ENCODE measurements around the gene PLEKHA7. TPM values are rescaled to one million over a fixed set of nuclear protein-coding genes. Genes with fewer than 3 reads are reported as not detected.

Gene PLEKHA7
- total and polyA plus RNA-seq, 2 of the 8 experiments (the other 6 are each of a cell fraction or from before 2014, with no cell fraction given) = 11.4 to 25.6 TPM

- peaks cover 4 to 12% (median 7%) of the 10 kb centered on the region in 4 experiments; a peak in 6 of 7 replicates for H3K4me1 ChIP-seq (replicated peaks in 1 of 4; ENCODE audit: control insufficient read depth in 3 of 4, insufficient read depth in 4 of 4, low read length in 3 of 4)
- no peak overlapping the region for H2AFZ ChIP-seq (ENCODE audit: low read length)
- no peak overlapping the region for H2BK120ac ChIP-seq (replicated peaks; ENCODE audit: low read depth, low read length)
- H4K8ac ChIP-seq (ENCODE audit: extremely low read depth, insufficient read depth, low read length) = no peak overlapping the region
- no peak overlapping the region for H3K23ac ChIP-seq (ENCODE audit: insufficient read length)
- DNase-seq (ENCODE audit: low read depth in 1 of 2, low spot score in 2 of 2) (no peak), FAIRE-seq (no peak)
- H3K36me3 ChIP-seq (ENCODE audit: control insufficient read depth in 2 of 4, insufficient read depth in 4 of 4, low read length in 3 of 4) = no peaks in the 10 kb centered on the region
- H2BK20ac ChIP-seq (ENCODE audit: low read length) = no peak overlapping the region
- H3K79me1 ChIP-seq (ENCODE audit: low read depth, low read length) = no peaks in the 10 kb centered on the region
- TF ChIP-seq TAF1 (IDR thresholded peaks at IDR 0.05; ENCODE audit: low read depth, low read length) (no peak), KDM5A (IDR thresholded peaks at IDR 0.05; ENCODE audit: low read length) (no peak), SIRT6 (IDR thresholded peaks at IDR 0.05; ENCODE audit: low read length) (no peak), TBP (IDR thresholded peaks at IDR 0.05; ENCODE audit: low read depth, low read length) (no peak)
- no peak overlapping the region for H3K4me2 ChIP-seq (ENCODE audit: insufficient read depth in 1 of 2, low read depth in 2 of 2, low read length in 2 of 2)
- no peak overlapping the region for H3K4ac ChIP-seq (replicated peaks; ENCODE audit: insufficient read length, low read depth, low read length)
- H3K27ac ChIP-seq (ENCODE audit: low read depth, low read length) = no peak overlapping the region
- no peak overlapping the region for H2BK12ac ChIP-seq (ENCODE audit: low read depth, low read length)
- no peak overlapping the region for H3K18ac ChIP-seq (ENCODE audit: extremely low read depth, low read length)
- no peak overlapping the region for H3K14ac ChIP-seq (ENCODE audit: insufficient read length)
- CTCF ChIA-PET (ENCODE audit: partially characterized antibody) = interaction anchor here (0.7 to 1.3 kb wide), 5 partner anchors 9 to 173 kb away, joined by 3 read pairs; no protein-coding TSS in a partner anchor
- H3K23me2 ChIP-seq (ENCODE audit: low read depth, low read length) = no peaks in the 10 kb centered on the region
- H2BK15ac ChIP-seq (ENCODE audit: low read length) = no peak overlapping the region
- H4K5ac ChIP-seq (ENCODE audit: insufficient read length, low read depth, low read length) = no peak overlapping the region
- H3K79me2 ChIP-seq (ENCODE audit: control insufficient read depth in 1 of 2, insufficient read depth in 2 of 2, low read length in 2 of 2) = peaks cover 0 to 3% of the 10 kb centered on the region in 2 experiments; a peak in 1 of 4 replicates
- H3K27me3 ChIP-seq (replicated peaks in 1 of 4; ENCODE audit: control insufficient read depth in 3 of 4, extremely low read depth in 1 of 4, insufficient read depth in 3 of 4, low read length in 3 of 4) = no peaks in the 10 kb centered on the region
- peaks cover 0 to 11% of the 10 kb centered on the region in 2 experiments; a peak in 2 of 4 replicates for H3K9me3 ChIP-seq (ENCODE audit: insufficient read depth in 2 of 2, low read depth in 1 of 2, low read length in 1 of 2)
- WGBS, 2 experiments (ENCODE audit: extremely low coverage in 1 of 2, insufficient coverage in 1 of 2, insufficient read length in 1 of 2, insufficient replicate concordance in 2 of 2, low coverage in 1 of 2, low lambda C conversion rate in 2 of 2, missing lambda C conversion rate in 1 of 2) = 96% methylated on average over 1 of the region's 1 CpG; no CpG with 5 or more reads in 1 of the 2 experiments
- H4K20me1 ChIP-seq (replicated peaks in 1 of 2; ENCODE audit: control insufficient read depth in 1 of 2, insufficient read depth in 2 of 2, low read length in 2 of 2) = peaks cover 0 to 2% of the 10 kb centered on the region in 2 experiments
- no peak overlapping the region for H3K9ac ChIP-seq (replicated peaks in 1 of 4; ENCODE audit: extremely low read depth in 1 of 4, low read depth in 3 of 4, low read length in 3 of 4)
- no peak overlapping the region for H4K91ac ChIP-seq (replicated peaks; ENCODE audit: insufficient read length, low read length)
- H3K56ac ChIP-seq (replicated peaks; ENCODE audit: insufficient read length, low read depth, low read length) = no peak overlapping the region
- H2BK5ac ChIP-seq (ENCODE audit: low read depth, low read length) = no peak overlapping the region
- H3K4me3 ChIP-seq (ENCODE audit: extremely low read depth in 1 of 4, insufficient read depth in 2 of 4, low read depth in 3 of 4, low read length in 4 of 4) = no peak overlapping the region
- H2AK5ac ChIP-seq (ENCODE audit: low read depth, low read length) = no peak overlapping the region
- POLR2A ChIA-PET (ENCODE audit: partially characterized antibody) = interaction anchor here (1.2 kb wide), 1 partner anchor 9 kb away, joined by 3 read pairs; no protein-coding TSS in a partner anchor
Measured at GRCh38 chr11:16889905-16890304, 124.3 kb downstream of the PLEKHA7 start.
